Erythroblast (primary cell): ENCODE measurements around the gene CACFD1.

Source experiments
- DNase-seq, 2 experiments: peaks; one replicate each; lab custom pipeline; 2025; lab: John Stamatoyannopoulos, UW
- GATA1 ChIP-seq: IDR thresholded peaks from 2 replicates; pipeline ENCODE4 v1.6.1; 2011; ENCODE audit warnings: low read depth, mild to moderate bottlenecking, control low read depth, low read length, moderate library complexity
- POLR2A ChIP-seq: IDR thresholded peaks from 2 replicates; pipeline ENCODE4 v1.6.1; 2011; ENCODE audit warnings: mild to moderate bottlenecking, low read length

The CACFD1 gene

DNA sequence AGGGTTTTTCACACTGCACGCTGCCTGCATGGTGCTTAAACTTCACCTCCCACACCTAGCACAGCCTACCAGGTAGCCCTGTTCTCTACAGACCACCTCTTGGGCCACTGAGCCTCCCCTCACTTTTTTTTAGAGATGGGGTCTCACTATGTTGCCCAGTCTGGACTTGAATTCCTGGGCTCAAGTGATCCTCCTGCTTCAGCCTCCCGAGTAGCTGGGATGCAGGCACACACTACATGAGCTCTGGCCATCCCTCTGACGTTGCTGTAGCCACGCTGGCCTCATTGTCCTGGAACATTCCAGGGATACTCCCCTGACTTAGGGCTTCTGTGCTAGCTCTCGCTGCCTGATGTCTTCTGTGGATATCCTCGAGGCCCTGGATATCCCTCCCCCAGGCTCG is 7.2 kb upstream of the CACFD1 start:
- no peak for DNase-seq
- no peak for TF ChIP-seq POLR2A
- TF ChIP-seq GATA1: no peak

DNA sequence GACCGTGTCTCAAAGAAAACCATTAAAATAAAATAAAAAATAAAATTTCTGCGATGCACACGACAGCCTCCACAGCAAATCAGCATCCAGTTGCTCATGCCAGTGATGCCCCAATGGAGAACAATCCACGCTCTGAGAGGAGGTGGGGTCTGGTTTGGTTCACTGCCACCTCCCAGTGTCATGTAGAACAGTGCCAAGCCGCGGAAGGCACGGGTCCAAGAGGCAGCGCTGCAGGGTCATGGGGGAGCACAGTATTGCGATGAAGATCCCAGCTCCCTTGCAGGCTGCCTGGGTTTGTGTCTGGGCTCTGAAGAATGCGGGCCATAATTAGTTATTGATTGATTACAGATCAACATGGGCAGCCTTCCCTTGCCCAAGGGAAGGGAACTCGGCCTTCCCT is 6.1 kb upstream of the CACFD1 start:
- no peak for DNase-seq
- no peak for TF ChIP-seq POLR2A
- TF ChIP-seq GATA1: no peak

DNA sequence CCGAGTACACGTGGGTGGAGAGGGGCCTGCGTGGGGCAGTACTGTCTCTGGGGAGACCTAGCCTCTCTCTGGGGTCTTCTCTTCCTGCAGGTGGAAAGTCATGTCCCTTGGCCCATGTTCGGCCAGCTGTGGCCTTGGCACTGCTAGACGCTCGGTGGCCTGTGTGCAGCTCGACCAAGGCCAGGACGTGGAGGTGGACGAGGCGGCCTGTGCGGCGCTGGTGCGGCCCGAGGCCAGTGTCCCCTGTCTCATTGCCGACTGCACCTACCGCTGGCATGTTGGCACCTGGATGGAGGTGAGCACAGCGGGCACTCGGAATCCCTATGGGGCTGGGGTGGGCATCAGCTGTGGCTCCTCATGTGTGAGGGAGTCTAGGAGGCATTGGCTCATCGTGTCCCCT is 5.5 kb upstream of the CACFD1 start:
- no peak for TF ChIP-seq POLR2A
- TF ChIP-seq GATA1: no peak
- no peak for DNase-seq

DNA sequence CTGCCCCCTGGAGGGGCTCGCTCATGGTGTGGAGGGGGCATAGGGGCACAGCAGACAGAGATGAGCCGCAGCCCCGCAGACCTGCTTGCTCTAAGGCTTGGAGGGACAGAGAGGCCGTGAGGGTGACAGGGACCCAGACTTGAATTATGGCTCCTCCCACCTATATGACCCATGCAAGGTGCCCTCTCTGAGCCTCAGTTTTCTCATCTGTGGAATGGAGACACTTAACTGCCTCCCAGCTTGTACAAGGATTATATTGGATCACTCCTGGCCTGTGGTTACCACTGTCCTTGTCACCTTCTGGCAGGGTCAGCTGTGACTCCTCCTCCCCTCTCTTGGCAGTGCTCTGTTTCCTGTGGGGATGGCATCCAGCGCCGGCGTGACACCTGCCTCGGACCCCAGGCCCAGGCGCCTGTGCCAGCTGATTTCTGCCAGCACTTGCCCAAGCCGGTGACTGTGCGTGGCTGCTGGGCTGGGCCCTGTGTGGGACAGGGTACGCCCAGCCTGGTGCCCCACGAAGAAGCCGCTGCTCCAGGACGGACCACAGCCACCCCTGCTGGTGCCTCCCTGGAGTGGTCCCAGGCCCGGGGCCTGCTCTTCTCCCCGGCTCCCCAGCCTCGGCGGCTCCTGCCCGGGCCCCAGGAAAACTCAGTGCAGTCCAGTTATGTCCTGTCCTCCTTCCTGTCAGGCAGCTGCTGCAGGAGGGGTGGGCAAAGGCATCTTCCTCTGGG is 4.7 kb upstream of the CACFD1 start:
- TF ChIP-seq POLR2A (no peak), GATA1 (no peak)
- no peak for DNase-seq

DNA sequence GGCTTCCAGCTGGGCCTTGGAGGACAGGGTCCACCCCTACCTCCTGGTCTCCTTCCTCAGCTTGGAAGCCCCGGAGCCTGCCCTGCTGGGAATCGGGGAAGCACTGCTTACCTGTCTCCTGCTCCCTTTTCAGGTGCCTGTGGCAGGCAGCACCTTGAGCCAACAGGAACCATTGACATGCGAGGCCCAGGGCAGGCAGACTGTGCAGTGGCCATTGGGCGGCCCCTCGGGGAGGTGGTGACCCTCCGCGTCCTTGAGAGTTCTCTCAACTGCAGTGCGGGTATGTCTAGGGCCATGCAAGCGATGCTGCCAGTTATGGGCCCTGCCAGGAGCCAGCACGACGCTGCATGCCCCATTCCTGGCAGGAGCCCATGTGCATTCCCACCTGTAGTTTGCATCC is 3.8 kb upstream of the CACFD1 start:
- DNase-seq: no peak
- TF ChIP-seq GATA1 (no peak), POLR2A (no peak)

DNA sequence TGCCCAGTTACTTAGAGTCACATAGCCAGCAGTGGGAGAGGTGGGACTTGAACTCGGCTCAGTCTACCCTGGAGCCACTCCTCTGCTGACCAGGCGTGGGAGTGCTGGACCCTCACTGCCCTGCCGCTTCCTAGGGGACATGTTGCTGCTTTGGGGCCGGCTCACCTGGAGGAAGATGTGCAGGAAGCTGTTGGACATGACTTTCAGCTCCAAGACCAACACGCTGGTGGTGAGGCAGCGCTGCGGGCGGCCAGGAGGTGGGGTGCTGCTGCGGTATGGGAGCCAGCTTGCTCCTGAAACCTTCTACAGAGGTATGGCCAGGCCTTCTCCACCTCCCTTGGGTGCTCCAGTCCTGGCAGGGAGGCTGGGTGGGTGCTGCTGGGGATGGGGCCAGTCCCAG is 3.4 kb upstream of the CACFD1 start:
- TF ChIP-seq POLR2A (no peak), GATA1 (no peak)
- peak in 1 of 2 experiments; percentile 16 for DNase-seq

DNA sequence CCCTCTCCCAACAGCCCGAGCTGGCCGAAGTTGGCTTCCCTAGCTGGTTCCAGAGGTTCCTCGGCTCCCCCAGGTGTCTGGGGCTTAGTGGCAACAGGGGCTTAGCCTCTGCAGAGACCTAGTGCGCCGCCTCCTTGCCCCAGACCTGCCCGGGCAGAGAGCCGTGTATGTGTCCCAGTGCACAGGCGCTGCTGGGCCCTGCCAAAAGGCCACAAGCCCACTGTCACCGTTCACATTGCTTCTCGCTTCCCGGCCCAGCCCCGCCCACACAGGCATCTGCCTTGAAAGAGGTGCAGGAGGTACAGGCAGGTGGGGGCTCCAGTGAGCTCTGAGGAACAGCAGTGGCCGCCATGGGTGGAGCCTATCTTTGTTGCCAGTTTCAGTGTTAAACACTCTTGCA is 2.5 kb upstream of the CACFD1 start:
- TF ChIP-seq GATA1: no peak
- TF ChIP-seq POLR2A: no peak
- no peak for DNase-seq

DNA sequence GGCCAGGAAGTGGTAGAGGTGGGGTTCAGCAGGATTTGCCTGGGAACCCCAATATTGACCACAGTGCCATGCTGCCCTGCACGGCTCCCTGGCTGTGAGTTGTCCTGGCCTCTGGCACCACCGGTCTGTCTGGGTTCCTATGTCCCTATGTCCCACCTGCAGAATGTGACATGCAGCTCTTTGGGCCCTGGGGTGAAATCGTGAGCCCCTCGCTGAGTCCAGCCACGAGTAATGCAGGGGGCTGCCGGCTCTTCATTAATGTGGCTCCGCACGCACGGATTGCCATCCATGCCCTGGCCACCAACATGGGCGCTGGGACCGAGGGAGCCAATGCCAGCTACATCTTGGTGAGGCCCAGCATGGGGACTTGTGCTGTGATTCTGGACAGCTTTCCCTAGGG is 2.0 kb upstream of the CACFD1 start:
- TF ChIP-seq GATA1 (no peak), POLR2A (no peak)

DNA sequence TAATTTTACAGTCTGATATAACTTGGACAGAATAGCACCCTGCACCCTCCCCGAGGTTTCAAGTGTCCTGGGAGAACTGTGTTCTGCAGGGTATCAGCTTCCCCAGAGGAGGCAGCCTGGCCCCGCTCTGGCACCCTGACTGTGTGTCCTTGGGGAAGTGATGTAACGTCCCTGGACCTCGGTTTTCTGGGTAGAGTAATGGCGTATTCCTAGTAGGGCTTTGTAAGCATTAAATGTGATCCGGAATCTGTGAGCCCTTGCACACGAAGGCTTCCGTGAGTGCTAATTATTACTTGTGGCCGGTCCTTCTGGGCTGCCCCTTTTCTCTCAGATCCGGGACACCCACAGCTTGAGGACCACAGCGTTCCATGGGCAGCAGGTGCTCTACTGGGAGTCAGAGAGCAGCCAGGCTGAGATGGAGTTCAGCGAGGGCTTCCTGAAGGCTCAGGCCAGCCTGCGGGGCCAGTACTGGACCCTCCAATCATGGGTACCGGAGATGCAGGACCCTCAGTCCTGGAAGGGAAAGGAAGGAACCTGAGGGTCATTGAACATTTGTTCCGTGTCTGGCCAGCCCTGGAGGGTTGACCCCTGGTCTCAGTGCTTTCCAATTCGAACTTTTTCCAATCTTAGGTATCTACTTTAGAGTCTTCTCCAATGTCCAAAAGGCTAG is 1.0 kb upstream of the CACFD1 start:
- TF ChIP-seq POLR2A (no peak), GATA1 (no peak)
- DNase-seq: no peak

More for the DNA sequence above, 2.0 kb upstream of the CACFD1 start:
- no peak for DNase-seq

DNA sequence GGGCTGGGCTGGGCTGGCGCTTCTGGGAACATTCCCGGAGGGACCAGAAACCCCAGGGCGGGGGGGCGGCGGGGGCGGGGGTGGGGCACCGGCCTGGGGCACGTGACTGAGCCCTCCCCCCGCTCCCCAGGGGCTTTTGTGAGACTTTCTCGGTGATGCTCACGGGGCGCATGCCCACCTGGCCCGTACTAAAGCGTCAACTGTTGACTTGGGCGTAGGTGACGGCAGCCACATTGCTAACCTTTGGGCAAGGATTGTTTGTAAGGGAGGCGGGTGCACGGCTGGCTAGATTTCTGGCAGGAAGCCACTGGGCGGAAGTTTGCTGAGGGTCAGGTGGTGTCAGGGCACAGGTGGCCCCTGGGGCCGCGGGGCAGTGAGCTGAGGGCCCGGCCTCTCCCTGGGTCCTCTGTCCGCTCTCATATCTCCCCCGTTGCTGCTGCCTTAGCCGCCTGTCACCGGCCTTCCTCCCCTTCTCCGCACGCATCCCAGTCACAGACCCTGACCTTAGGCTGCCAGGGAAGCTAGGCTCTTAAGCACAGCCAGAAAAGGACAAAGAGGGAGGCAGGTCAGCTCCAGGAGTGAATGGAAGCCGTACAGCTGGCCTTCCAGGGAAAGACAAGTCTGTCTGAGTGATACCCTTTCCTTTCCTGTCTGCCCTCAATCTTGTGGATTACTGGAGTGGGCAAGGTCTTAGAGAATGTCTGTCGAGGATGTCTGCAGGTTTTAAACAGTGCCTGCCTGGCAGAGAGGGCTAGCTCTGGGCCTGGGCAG is 812 bp downstream of the CACFD1 start:
- TF ChIP-seq POLR2A (no peak), GATA1 (no peak)
- peak; percentile 26 to 39 for DNase-seq

DNA sequence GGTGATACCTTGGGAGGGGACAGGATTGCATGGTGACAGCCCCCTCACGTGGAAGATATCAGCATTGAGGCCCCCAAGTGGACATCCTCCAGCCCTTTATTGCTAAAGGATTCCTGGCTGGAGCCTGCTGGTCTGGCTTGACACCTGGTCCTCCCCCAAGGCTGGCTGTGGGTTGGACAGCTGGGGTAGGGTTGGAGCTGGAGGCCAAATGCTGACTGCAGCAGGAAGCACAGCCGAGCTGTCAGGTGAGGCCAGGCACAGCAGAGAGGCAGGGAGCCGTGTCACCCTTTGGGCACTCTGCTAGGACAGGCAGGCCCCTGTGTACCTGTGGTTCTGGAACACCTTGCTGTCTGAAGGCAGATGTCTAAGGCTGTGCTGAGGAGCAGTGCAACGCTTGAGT is 2.2 kb downstream of the CACFD1 start:
- DNase-seq: no peak
- TF ChIP-seq GATA1 (no peak), POLR2A (no peak)

DNA sequence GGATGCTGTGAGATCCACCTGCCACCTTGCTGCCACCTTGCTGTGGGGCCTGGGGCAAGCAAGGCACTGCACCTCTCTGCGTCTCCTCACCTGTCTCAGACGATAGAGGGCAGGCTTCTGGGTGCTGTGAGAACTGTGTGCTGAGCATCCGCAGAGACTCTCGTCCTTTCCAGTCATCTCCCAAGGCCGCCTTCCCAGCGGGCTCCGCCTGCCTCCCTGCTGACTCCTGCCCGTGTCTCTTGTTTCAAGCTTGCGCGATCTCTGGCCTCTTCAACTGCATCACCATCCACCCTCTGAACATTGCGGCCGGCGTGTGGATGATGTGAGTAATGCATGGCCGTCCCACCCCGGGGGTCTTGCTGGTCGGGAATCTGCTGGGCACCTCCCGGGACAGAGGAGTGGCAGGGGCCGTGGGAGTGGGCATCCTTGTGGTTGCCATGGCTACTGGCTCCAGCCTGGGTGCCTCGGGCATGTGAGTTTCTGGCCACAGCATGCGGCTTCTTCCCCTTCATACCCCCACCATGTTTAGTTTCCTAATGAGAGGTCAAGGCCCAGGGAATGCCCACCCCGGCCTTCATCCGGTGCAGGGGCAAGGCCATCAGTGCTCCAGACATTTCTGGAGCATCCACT is 3.6 kb downstream of the CACFD1 start:
- TF ChIP-seq POLR2A: no peak
- no peak for DNase-seq

DNA sequence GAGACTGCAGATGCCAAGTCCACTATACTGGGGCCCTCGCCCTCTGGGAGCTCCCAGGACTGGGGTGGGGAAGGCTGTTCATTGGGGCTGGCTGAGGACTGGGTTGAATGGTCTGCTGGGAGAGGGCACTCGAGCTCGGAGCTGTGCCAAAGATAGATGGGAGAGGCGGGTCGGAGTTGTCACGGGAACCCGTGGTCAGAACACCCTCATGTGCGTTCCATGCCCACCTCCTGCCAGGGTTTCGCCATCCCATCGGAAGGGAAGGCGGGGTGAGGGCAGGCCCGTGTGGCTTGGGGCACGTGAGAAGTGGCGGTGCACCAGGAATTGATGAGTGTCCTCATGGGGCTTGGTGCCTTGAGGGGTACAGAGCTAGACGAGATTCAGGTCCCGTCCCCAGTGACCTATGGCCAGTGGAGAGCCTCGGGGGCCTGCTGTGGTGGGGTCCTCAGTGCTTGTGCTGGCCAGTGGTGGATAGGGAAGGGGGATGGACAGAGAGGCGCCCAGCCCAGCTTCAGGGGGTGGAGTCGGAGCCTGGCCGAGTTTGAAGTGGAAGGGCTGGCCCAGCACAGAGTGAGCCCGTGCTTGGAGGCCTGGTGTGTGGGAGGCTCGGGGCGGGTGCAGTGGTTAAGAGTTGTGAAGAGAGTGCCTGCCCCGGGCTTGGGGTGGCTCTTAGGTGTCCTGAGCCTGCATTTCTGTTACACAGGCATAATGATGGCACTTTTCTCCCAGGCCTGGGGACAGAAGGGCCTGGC is 4.3 kb downstream of the CACFD1 start:
- TF ChIP-seq GATA1 (no peak), POLR2A (no peak)
- DNase-seq: no peak

DNA sequence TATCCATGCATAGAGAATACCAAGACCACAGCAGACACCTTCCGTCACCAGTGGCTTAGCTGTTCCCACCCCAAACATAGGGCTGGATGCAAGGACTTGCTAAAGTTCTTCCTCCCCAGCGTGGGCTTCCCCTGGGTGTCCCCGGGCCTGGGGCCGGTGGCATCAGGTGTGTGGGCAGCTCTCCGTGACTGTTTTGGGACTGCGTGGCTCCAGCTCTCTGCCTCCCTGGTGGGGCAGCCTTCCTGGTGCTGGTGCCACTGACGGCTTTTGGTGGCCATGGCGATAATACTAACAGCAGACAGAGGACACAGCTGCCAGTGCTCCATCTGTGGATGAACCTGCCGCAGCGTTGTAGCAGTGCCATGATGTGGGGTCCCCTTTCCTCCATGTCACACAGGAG is 4.9 kb downstream of the CACFD1 start:
- no peak for TF ChIP-seq POLR2A
- TF ChIP-seq GATA1: no peak
- DNase-seq: no peak
